Calu3 (cell line): ENCODE data around the gene RAB11FIP5. TPM values are rescaled to one million over a fixed set of nuclear protein-coding genes. Genes with fewer than 3 reads are reported as not detected.

Experiments
- BruUV-seq: library from RNA; stranded (reverse); fragments of 400-500 nt; replicated peaks from 2 replicates; lab custom pipeline; 2021; lab: Mats Ljungman, UMichigan
- CTCF ChIA-PET: fragments of 300-600 bp; sonication (Branson Sonifier 250); formaldehyde crosslinking; loops from one replicate; lab custom pipeline; 2022; ENCODE audit warnings: antibody characterized with exemption; lab: Charles Lee
- DNase-seq: peaks from one replicate; pipeline ENCODE4 v3.0.0; 2022
- H3K27ac Mint-ChIP-seq: one replicate; pipeline ENCODE4 v1.8.0; 2022; ENCODE audit warnings: mixed read lengths; ENCODE audit not compliant: unreplicated experiment
- H3K27me3 Mint-ChIP-seq: one replicate; pipeline ENCODE4 v1.8.0; 2022; ENCODE audit warnings: mixed read lengths; ENCODE audit not compliant: unreplicated experiment
- H3K36me3 Mint-ChIP-seq: one replicate; pipeline ENCODE4 v1.8.0; 2022; ENCODE audit warnings: mild to moderate bottlenecking, moderate library complexity, mixed read lengths; ENCODE audit not compliant: insufficient read depth, unreplicated experiment
- H3K4me1 Mint-ChIP-seq: one replicate; pipeline ENCODE4 v1.8.0; 2022; ENCODE audit warnings: mild to moderate bottlenecking, low read depth, mixed read lengths; ENCODE audit not compliant: unreplicated experiment
- H3K4me3 Mint-ChIP-seq: one replicate; pipeline ENCODE4 v1.8.0; 2022; ENCODE audit warnings: mild to moderate bottlenecking, low read depth, moderate library complexity, mixed read lengths; ENCODE audit not compliant: unreplicated experiment
- H3K9me3 Mint-ChIP-seq: one replicate; pipeline ENCODE4 v1.8.0; 2022; ENCODE audit warnings: low read depth, mixed read lengths; ENCODE audit not compliant: unreplicated experiment
- intact Hi-C: fragments of 100-400 bp; cut with micrococcal nuclease; formaldehyde crosslinking; loops from one replicate; pipeline ENCODE4 v1.10.0; 2022; ENCODE audit not compliant: unreplicated experiment
- total RNA-seq: library from RNA; stranded (reverse); gene quantifications from 2 replicates; pipeline ENCODE4 v1.2.3, GENCODE V29; 2022
- TF ChIP-seq, protein P1 (sequence below): fragments of 200-600 bp; IDR thresholded peaks from one replicate; pipeline ENCODE4 v1.8.0; 2022; ENCODE audit warnings: antibody characterized with exemption; ENCODE audit not compliant: unreplicated experiment

RAB11FIP5 gene
- total RNA-seq, 1 experiment from 2014 or later = 20.2 TPM

DNA sequence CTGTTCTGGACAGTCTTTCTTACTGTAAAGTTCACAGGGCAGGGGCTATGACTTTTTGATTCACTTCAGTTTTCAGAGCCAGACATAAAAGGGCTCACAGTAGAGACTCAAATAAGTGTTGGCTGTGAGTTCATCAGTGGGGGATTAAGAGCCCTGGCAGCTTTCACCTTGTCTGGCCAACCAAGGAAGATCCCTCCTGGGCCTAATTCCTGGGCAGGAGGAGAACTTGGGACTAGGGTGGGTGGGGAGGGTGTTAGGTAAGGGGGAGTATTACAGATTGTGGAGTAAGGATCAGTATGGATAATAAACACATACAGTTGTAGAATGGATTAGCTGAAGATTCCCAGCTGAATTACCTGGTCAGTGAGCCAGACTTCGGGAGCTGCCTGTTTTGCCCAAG, 40.3 kb downstream of the RAB11FIP5 start:
- CTCF ChIA-PET = no interaction called here
- no peaks in the 10 kb centered on the region for H3K9me3 Mint-ChIP-seq
- H3K27ac Mint-ChIP-seq = peak overlapping the region; percentile 92
- H3K36me3 Mint-ChIP-seq = peaks cover 35% of the 10 kb centered on the region
- intact Hi-C loops = loop anchor here (5.0 to 10.0 kb wide), 2 partner anchors 78 to 90 kb away; no protein-coding TSS in a partner anchor
- no peak for DNase-seq
- TF ChIP-seq, protein P1, sequence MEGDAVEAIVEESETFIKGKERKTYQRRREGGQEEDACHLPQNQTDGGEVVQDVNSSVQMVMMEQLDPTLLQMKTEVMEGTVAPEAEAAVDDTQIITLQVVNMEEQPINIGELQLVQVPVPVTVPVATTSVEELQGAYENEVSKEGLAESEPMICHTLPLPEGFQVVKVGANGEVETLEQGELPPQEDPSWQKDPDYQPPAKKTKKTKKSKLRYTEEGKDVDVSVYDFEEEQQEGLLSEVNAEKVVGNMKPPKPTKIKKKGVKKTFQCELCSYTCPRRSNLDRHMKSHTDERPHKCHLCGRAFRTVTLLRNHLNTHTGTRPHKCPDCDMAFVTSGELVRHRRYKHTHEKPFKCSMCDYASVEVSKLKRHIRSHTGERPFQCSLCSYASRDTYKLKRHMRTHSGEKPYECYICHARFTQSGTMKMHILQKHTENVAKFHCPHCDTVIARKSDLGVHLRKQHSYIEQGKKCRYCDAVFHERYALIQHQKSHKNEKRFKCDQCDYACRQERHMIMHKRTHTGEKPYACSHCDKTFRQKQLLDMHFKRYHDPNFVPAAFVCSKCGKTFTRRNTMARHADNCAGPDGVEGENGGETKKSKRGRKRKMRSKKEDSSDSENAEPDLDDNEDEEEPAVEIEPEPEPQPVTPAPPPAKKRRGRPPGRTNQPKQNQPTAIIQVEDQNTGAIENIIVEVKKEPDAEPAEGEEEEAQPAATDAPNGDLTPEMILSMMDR = no peak
- H3K4me3 Mint-ChIP-seq = peak overlapping the region; percentile 86
- BruUV-seq = no TSS peak
- H3K27me3 Mint-ChIP-seq = no peaks in the 10 kb centered on the region
- peaks cover 25% of the 10 kb centered on the region for H3K4me1 Mint-ChIP-seq

DNA sequence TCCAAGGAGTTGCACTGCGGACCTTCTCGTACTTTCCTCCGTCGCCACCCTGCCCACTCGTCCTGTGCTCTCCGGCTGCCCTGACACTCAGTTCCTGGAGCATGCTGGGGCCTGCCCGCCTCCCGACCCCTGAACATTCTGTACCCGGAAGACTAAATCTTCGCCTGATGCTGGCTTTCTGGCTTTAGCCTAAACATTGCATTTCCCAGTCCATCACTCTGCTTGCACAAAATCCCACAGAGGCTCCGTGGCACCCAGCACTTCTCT, 40.7 kb downstream of the RAB11FIP5 start:
- peaks cover 25% of the 10 kb centered on the region for H3K4me1 Mint-ChIP-seq
- peaks cover 35% of the 10 kb centered on the region for H3K36me3 Mint-ChIP-seq
- TF ChIP-seq, protein P1 = no peak
- CTCF ChIA-PET = no interaction called here
- intact Hi-C loops = loop anchor here (5.0 to 10.0 kb wide), 2 partner anchors 77 to 90 kb away; no protein-coding TSS in a partner anchor
- H3K27ac Mint-ChIP-seq = peak overlapping the region; percentile 92
- no peaks in the 10 kb centered on the region for H3K27me3 Mint-ChIP-seq
- H3K4me3 Mint-ChIP-seq = peak overlapping the region; percentile 86
- no peaks in the 10 kb centered on the region for H3K9me3 Mint-ChIP-seq
- no peak for DNase-seq
- no TSS peak for BruUV-seq

DNA sequence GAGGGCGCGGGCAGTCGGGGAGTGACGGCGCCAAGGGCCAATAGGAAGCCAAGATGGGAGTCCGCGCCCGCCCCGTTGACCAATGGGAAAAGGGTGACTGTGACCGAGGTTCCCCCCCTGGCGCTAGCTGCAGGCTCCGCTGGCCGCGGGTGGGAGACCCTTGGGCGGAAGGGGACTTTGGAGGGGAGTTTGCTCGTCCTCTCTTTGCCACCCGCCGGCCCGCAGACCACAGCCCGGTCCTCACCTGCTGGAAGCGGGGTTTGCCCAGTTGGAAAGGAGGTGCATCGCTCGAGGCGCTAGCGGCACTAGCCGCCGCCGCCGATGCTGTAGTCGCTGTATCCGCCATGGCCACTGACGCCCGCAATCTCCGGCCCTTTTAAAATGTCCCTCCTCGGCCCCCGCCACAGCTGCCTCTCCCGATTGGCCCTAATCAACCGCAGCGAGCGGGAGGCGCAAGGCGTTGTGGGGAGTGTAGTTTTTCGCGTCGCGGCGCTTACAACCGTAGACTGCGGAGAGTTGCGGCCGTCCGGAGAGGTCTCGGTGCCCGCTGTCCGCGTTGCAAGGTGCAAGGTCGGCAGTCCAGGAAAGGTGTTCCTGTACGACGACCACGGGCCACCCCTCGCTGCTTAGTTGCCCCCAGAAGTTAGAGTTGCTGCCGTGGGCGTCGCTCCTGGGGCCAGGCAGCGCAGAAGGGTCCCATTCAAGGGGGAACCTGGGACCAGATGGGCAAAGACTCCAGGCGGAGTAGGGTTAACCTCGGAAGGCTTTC, 41.2 kb downstream of the RAB11FIP5 start, which contains the start of gene SFXN5:
Gene SFXN5 (minus strand): TSS at position 353 of the 769 bp plus-strand sequence. CDS start 7 bp downstream, at position 346.
- CTCF ChIA-PET = interaction anchor here (0.7 kb wide), 1 partner anchor 105 kb away, joined by 4 read pairs; no protein-coding TSS in a partner anchor
- TF ChIP-seq, protein P1 = no peak
- intact Hi-C loops = loop anchor here (5.0 to 10.0 kb wide), 2 partner anchors 77 to 91 kb away; no protein-coding TSS in a partner anchor
- H3K27me3 Mint-ChIP-seq = no peaks in the 10 kb centered on the region
- peak within 1 kb of the TSS; percentile 86 for H3K4me3 Mint-ChIP-seq
- DNase-seq = peak; percentile 98
- no TSS peak for BruUV-seq
- peaks cover 35% of the 10 kb centered on the region for H3K36me3 Mint-ChIP-seq
- H3K27ac Mint-ChIP-seq = peak within 1 kb of the TSS; percentile 92
- no peaks in the 10 kb centered on the region for H3K9me3 Mint-ChIP-seq
- peaks cover 25% of the 10 kb centered on the region for H3K4me1 Mint-ChIP-seq

DNA sequence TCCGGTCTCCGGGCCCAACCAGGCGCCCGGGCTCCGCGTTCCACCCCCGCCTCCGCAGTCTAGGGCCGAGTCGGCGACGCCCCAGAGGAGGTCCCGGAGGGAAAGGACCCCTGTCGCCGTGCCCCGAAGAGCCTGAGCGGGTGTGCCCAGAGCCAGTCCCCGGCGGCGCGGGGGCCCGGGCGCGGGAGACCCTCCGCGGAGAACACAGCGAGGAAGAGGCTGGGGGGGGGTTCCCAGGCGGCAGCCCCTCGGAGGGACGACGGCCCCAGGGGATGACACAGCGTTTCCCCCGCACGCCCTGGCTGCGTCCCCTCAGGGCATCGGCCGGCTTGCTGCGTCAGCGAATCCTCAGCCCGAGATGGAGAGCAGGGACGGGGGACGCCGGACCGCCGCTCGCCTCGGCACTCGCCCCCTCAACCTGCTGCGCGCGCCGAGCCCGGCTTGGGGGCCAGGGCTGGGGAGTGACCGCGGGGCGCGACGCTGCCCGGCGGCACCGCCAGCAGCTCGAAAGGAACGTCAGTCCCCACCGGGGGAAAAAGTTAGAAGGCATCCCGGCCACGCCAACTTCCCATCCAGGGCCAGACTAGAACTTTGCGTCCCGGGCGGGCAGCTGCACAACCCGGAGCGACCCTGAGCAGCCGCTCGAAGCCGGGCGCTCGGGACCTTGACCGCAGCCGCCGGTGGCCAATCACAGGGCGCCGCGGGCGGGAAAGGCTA, 41.9 kb downstream of the RAB11FIP5 start:
- peak overlapping the region; percentile 86 for H3K4me3 Mint-ChIP-seq
- H3K9me3 Mint-ChIP-seq = no peaks in the 10 kb centered on the region
- H3K36me3 Mint-ChIP-seq = peaks cover 35% of the 10 kb centered on the region
- intact Hi-C loops = loop anchor here (5.0 to 10.0 kb wide), 2 partner anchors 76 to 92 kb away; no protein-coding TSS in a partner anchor
- no peaks in the 10 kb centered on the region for H3K27me3 Mint-ChIP-seq
- H3K4me1 Mint-ChIP-seq = peaks cover 25% of the 10 kb centered on the region
- CTCF ChIA-PET = interaction anchor here (0.7 kb wide), 1 partner anchor 106 kb away, joined by 4 read pairs; no protein-coding TSS in a partner anchor
- H3K27ac Mint-ChIP-seq = peak overlapping the region; percentile 92
- TF ChIP-seq, protein P1 = no peak
- no TSS peak for BruUV-seq
- DNase-seq = peak; percentile 42
